HG02943 (cell line): ENCODE data around the gene NFIB.

Experiments
- ATAC-seq: cut with Tn5 transposase; IDR thresholded peaks from one replicate; pipeline ENCODE4 v1.9.1; 2021; ENCODE audit warnings: mild to moderate bottlenecking, low read depth, moderate library complexity; ENCODE audit not compliant: unreplicated experiment

The NFIB gene

DNA sequence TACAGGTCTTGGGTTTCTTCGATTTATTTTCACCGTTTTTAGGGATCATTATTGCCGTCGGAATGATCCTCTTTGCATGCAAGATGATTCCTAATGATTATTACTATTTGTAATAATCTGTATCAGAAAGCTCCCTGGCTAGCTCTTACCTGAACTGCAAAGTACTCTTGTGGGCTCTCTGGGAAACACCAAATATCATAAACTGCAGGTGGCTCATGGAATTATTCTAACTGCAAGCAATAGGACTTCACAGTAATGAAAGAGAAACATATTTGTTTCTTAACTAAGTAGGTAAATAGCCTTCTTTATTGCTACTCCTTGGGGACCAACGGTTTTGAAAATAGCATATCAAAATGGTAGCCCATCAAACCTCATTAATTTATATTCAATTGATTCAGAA, 219.4 kb downstream of the NFIB start:
- no peak for ATAC-seq

DNA sequence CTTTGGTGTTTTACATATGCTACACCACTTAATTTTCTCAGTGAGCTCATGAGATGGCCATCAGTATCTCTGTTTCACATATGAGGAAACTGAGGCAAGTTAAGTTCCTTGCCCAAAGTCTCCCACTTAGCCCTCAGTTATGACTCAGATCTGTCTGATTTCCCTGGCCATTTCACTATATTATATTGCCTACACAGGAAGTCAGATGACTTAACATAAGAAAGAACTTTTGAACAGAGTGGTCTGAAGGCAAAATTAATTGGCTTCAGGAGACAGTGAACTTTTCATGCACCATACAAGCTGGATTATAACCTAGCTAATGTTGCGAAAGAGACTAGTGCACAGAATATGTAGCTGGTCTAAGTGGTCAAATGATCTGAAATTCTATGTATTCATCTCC, 221.6 kb downstream of the NFIB start:
- no peak for ATAC-seq

DNA sequence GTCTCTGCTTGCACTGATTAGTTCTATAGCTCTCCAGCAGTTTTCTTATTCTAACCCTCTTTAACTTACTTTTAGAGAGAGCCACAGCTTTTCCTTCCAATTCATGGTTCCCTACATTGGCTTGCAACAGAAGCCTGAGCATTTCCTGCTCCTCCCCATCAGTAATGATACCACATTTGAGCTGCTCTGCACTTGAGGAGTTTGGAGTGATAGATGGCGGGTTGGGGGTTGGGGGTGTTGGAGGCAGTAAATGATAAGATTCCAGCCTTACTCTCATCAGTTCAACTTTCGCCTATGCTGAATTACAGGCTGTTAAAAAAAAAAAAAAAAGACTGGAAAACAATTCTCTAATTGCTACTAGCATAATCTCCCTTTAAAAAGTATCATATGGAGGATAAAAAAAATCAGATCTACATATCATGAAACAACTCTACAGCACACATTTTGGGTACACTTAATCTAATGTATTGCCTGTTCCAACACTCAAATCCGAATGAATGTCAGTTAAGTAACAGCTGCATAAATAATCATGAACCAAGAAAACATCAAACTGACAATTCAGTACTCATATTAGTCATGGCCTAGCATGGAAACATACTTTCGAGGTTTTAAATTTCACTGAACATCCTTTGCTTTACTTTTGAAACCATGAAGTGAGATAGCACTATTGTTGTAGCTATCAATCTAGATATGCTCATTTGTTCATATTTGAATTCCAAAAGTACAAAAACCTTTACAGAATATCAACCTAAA, 224.7 kb downstream of the NFIB start:
- no peak for ATAC-seq

- no peak for ATAC-seq
Observed at GRCh38 chr9:14087576-14087975, 226.4 kb downstream of the NFIB start.

DNA sequence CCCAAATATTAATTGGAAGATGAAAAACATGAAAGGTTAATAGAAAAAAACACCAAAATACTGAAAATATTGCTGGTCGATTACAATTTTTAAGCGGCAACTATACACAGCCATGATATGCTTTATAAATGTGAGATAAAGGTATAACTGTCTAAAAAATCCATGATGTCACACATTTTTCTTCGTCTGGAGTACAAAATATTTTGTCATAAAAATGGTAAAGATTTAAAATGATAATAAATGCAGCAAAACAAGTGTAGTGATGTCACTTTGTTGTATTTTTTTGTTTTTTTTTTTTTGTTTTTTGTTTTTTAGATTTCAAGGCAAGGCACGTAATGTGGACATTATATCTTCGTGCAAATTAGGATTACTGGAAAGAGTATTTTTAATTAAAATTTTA, 227.4 kb downstream of the NFIB start:
- no peak for ATAC-seq

- no peak for ATAC-seq
Observed at GRCh38 chr9:14085810-14086209, 228.1 kb downstream of the NFIB start.

GRCh38 chr9:14084867-14085266, 229.1 kb downstream of the NFIB start:
- no peak for ATAC-seq

GRCh38 chr9:14083366-14083765, 230.6 kb downstream of the NFIB start:
- ATAC-seq = no peak

DNA sequence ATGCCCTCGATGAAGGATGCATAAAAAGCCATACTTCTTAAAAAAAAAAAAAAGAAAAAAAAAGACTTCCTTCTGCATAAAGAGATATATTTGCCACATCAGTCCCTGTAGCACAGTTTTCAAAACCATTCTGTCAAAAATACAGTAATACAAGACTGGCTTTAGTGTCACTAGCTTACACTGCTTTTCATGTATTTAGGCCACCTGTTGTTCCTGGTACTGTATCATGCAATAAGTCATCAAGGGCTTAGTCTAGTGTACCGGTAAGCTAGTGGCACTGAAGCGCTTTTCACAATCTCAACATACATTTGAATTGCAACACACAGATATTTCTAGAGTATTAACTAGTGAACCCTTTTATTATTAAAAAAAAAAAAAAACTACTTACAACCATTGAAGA, 231.2 kb downstream of the NFIB start:
- no peak for ATAC-seq

DNA sequence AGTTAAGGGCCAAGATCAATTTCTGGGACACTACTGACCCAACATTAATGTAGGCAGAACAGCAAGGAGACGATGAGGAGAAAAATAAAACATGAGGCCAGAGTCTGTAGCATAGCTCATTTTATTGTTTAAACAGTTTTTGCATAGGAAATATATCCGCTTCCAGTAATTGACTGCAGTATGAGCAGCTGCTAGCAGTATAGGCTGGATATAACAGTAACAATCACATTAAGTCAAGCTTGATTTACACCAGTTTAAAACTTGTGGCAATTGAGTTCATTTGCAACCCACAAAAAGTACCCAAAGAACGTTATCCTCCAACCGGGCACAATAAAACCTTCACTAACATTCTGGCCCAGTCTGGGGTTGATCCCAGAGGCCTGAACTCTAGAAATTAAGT, 232.2 kb downstream of the NFIB start:
- ATAC-seq = no peak

DNA sequence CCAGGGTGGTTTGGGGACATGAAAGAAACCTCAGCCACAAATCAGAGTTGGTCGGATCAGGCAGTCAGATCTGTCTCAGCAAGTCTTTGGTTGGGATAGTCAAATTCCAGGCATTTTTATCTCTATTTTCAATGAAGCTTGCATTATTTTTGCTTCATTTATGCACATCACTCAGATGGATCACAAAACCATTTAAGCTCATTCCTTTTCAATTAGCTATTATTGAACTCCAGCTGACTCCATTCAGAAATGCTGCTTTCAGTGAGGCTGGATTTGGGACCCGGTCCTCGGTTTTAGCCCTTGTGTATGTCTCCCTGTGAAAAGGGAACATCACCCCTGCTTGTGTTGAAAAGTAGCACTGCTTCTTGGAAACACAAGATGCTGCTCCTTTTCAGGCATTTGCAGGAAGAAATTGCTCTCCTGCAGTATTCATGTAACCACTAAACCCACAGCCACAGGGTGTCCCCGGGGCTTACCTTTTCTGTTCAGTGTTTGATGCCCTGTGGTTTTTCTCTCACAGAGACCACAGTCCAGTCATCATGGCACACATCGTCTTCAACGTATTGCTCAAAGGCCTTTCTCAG, 232.9 kb downstream of the NFIB start:
- ATAC-seq = no peak

DNA sequence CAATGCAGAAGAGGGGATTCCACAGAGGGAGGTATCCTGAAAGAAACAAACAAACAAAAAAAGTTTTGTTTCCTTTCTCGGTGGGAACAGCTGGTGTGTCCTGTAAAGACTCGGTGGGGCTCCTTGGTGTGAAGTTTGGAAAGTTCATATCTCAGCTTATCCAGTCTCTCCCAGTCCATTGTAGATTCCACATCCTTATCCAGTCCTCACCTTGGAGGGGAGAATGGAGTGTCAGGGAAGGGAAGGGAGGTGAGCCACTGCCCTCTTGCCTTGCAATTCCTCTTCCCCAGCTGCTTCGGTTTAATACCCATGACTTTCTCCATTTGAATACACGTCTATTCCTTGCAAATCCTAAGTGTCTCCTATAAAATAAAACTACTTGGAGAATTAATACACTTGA, 234.5 kb downstream of the NFIB start:
- ATAC-seq = no peak

DNA sequence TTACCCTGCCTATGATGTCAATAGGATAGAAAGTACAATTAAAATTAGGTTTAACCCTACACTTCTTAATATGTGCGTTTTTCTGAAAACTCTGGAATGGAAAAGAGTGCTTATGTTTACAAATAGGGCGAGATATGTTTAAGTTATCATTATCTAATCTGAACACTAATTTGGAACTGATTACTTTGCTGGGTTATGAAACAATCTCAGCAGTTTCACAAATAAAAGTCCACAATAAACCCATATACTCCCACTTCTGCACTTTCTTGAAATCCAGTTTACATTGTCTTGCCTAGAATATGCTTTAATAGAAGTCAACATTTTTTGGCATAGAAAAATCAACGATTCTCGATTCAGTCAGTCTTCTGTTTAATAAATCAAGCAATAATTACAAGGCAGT, 236.3 kb downstream of the NFIB start:
- ATAC-seq = no peak

- ATAC-seq = no peak
Observed at GRCh38 chr9:14075218-14075617, 238.7 kb downstream of the NFIB start.

- ATAC-seq = no peak
Observed at GRCh38 chr9:14072850-14073249, 241.1 kb downstream of the NFIB start.

DNA sequence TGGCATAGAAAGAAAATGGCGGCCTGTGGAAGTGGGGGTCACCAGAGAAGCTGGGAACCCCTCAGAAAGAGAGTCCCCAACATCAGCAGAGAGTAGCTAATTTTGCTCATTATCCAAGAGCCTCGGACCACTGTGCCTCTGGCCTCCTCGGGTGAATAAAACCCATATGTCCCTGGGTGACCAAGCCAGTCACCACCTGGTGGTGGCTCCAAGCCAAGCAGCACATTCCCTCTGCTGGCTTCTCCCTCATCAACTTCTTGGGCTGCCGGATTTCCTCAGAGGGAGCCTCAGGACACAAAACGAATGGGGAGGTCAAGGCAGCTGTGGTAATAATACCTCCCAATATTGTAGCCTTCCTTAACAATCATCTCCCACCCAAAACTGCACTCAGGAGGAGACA, 242.5 kb downstream of the NFIB start:
- ATAC-seq = no peak

DNA sequence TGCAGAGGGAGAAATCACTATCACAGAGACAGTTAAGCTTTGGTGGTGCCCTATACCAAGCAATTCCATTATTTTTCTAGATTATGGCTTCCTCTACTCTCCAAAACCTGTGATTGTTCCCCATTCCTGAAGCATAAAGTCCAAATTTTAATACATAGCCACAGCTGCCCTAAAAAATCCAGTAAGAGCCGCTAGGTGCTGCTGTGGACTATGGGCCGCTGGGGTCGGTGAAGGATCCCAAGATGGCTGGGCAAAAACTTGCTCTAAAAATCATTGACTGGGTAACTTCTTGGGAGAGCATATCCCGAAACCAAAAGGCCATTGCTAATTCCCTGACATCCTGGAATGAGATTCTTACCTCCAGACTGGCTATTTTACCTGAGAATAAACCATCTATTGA, 245.3 kb downstream of the NFIB start:
- ATAC-seq = no peak

GRCh38 chr9:14066831-14067230, 247.1 kb downstream of the NFIB start:
- ATAC-seq = no peak

GRCh38 chr9:14066032-14066431, 247.9 kb downstream of the NFIB start:
- no peak for ATAC-seq

GRCh38 chr9:14064940-14065339, 249.0 kb downstream of the NFIB start:
- ATAC-seq = no peak

GRCh38 chr9:14063756-14064155, 250.2 kb downstream of the NFIB start:
- no peak for ATAC-seq

GRCh38 chr9:14062586-14063221, 251.2 kb downstream of the NFIB start:
- ATAC-seq = no peak
